Right renal pelvis (tissue), 4 donors: ENCODE data around the gene SPATA21. TPM values are rescaled to one million over a fixed set of nuclear protein-coding genes. Genes with fewer than 3 reads are reported as not detected.
A peak's percentile ranks its signal among the peaks of the same experiment; 100 is the strongest.

Source experiments
- DNase-seq, 4 donors: peaks; one replicate each; pipeline ENCODE4 v3.0.0-alpha.2; 2013; ENCODE audit warnings: low read depth in 4 of 4, low spot score in 3 of 4, missing footprints in 1 of 4
- polyA plus RNA-seq, 4 donors: library from polyadenylated mRNA; unstranded; fragments of 120-200 nt; gene quantifications; one replicate each; pipeline ENCODE4 v1.2.1, GENCODE V29; 2013; ENCODE audit not compliant: insufficient read length in 4 of 4

Gene SPATA21
- polyA plus RNA-seq, 4 donors: 0.17 TPM; not detected in 3

DNA sequence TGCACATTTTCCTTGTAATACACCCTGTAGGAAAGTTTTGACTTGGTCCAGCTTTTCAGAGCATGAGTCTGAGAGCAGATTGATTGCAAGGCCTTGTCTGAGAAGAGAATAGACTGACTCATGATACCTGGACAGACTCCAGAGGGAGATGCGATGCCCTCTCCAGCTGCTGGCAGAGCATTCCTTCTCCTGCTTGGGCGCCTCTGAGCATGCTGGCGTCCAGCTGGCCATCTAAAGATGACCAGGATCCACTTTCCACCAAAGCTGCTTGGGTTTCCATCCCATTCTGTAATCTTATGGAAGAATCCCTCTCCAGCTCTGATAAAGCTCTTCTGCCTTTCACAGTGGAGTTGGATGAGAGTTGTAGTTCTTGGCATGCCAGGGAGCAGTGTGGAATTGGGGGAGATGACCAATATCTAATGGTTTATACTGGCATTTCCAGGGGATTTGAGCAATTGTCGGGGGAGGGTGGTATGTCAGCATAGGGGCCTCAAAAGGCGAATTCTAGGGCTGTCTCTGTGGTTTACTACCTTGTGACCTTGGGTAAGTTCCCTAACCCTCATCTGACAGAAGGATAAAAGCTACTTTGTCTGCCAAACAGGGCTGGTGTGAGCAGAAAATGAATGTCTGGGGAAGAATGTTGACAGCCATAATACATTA, 50.6 kb downstream of the SPATA21 start:
- DNase-seq: no peak

- DNase-seq: no peak
Measured at GRCh38 chr1:16385659-16386453, 51.4 kb downstream of the SPATA21 start.

DNA sequence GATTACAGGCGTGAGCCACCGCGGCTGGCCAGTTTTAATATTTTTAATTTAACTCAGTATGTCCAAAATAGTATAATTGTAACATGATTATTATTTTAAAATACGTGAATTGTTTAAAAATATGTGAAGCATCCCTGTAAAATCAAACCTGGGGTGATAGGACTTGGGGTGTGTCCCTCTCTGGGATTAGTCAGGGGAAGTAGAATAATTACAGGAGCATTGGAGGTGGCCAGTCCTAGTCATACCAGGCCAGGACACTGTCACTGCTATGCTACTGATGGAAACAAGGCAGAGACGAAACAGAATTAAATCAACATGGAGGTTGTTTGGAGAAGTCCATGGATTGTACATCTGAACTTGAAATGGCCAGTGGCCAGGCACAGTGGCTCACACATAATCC, 53.3 kb downstream of the SPATA21 start:
- no peak for DNase-seq

DNA sequence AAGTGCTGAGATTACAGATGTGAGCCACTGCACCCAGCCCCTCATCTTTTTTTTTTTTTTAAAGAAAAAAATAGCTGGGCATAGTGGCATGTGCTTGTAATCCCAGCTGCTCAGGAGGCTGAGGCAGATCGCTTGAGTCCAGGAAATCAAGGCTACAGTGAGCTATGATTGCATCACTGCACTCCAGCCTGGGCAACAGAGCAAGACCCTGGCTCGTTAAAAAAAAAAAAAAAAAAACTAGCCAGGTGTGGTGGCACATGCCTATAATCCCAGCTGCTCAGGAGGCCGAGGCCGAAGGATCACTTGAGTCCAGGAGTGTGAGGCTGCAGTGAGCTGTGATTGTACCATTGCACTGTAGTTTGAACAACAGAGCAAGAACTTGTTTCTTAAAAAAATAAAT, 56.4 kb downstream of the SPATA21 start:
- DNase-seq: no peak

DNA sequence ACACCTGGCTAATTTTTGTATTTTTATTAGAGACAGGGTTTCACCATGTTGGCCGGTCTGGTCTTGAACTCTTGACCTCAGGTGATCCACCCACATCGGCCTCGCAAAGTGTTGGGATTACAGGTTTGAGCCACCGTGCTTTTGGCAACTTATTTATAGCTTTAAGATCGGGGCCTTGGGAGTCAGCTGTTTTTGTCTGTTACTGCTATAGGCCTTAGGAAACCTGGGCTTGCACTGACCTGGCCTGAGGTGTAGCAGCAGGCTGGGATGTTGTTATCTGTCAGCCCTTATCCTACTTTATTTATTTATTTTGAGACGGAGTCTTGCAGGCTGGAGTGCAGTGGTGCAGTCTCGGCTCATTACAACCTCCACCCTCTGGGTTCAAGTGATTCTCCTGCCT, 58.8 kb downstream of the SPATA21 start:
- no peak for DNase-seq

DNA sequence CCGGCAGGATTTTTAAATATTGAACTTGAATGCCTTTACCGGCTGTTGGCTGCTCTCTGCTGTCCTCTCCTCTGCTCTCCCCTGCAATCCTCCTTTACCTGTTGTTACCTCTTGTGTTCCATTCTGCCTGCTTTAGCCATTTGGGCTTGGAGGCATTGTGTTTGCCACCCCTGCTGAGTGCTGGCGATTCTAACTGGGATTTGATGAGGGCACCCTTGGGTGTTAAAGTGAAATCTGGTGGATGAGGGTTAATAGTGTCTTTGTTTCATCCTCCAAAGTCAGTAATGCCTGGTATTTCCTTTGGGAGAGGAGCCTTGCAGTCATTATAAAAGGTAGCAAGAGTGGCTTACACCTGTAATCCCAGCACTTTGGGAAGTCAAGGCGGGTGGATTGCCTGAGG, 60.3 kb downstream of the SPATA21 start:
- no peak for DNase-seq

- DNase-seq: no peak
Measured at GRCh38 chr1:16375521-16376340, 61.5 kb downstream of the SPATA21 start.

- DNase-seq: no peak
Measured at GRCh38 chr1:16374266-16374665, 63.0 kb downstream of the SPATA21 start.

DNA sequence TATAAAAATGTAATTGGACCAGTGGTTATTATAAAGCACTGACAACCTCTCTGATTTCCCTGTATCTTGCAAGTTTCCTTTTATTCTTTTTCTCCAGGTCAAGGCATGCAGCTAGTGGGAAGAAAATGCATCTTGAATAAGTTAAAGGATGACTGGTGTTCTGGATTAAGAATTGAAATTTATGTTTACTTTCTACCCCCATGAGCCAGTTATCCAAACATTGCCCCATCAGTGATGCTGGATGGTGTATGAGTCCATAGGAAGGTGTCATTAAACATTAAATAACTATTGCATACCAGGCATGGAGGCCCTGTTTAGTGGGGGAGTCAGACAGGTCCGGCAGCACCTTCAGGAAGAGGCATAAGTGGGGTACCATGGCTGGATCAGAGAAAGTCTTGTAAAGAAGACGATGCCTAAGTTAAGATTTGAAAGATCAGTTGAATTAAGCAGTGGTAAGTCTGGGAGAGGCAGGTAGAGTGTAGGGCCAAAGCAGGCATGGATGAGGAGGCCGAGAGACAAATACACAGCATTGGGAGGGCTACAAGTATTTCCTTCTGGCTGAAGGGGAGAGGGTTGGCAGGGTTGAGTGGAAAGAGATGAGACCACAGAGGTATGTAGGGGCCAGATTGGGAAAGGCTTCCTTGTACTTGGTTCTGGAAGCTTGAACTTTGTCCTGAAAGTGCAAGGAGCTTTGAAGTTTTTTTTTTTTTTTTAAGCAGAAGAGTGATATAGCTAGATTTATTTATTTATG, 64.5 kb downstream of the SPATA21 start:
- no peak for DNase-seq

DNA sequence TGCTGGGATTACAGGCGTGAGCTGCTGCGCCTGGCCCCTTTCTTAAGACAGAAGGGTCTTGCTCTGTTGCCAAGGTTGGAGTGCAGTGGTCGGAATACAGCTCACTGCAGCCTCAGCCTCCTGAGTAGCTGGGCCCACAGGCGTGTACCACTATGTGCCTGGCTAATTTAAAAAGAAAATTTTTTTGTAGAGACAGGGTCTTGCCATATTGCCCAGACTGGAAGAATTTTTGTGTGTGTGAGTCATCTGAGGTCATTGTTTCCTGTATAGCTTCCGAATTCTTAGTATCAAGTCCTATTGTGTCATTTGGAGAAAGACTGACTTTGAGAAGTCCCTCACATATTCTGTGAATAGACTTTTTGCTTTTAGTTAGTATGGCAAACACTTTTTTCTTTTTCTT, 65.5 kb downstream of the SPATA21 start:
- DNase-seq: no peak

- DNase-seq: no peak
Measured at GRCh38 chr1:16369821-16370220, 67.4 kb downstream of the SPATA21 start.

- DNase-seq: no peak
Measured at GRCh38 chr1:16367968-16368890, 69.0 kb downstream of the SPATA21 start.

- peak in 3 of 4 donors; percentile 74 to 83 (median 76) for DNase-seq
Measured at GRCh38 chr1:16367258-16367967, 69.8 kb downstream of the SPATA21 start.

DNA sequence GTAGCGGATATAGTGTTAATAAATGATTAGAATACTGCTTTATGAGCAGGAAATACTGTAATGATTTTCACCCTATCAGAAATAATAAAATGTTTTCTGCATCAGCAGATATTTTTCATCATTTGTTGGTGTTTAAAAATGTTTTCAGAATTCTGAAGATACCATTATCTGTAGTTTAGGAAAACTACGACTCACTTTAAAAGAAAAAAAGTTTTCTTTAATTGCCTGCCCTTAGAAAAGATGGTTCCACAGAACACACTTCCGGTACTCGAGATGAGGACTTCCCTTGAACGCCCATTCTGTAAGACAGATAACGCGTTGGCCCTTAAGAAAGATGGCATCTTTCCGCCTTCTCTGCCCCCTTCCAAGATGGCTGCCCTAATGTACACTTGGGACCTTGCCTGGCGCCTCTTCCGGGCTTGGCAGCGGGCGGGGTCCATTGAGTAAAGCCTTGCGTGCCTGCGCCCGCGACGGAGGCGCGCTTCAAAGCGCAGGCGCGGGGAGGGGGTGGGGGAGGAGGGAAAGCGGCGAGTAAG, 70.4 kb downstream of the SPATA21 start, which contains the start of gene SZRD1:
Gene SZRD1 (plus strand): TSS at position 521 of the 536 bp plus-strand sequence. CDS start 16 bp downstream, outside the sequence.
- DNase-seq: peak; percentile 99

DNA sequence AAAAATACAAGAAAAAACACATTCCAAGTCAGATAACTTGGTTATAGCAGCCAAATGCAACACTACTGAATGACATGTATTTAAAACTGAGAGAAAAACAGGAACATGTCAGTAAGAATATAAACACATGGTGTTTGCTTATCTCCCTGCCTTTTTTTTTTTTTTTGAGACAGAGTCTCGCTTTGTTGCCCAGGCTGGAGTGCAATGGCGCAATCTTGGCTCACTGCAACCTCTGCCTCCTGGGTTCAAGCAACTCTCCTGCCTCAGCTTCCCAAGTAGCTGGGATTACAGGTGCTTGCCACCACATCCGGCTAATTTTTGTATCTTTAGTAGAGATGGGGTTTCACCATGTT, 72.1 kb downstream of the SPATA21 start:
- peak in 1 of 4 donors; percentile 41 for DNase-seq

- DNase-seq: no peak
Measured at GRCh38 chr1:16356867-16357266, 80.4 kb downstream of the SPATA21 start.

DNA sequence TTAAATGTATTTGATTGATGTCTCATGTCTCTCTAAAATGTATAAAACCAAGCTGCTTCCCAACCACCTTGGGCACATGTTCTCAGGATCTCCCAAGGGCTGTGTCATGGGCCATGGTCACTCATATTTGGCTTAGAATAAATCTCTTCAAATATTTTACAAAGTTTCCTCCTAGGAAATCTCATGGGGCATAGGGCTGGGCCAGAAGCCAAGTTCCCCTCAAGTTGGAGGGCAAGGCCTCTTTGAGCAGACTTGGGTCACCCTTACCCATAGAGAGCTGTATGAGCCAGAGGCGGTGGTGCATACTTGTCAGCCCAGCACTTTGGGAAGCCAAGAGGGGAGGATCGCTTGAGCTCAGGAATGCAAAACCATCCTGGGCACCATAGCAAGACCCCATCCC, 82.6 kb downstream of the SPATA21 start:
- DNase-seq: no peak

DNA sequence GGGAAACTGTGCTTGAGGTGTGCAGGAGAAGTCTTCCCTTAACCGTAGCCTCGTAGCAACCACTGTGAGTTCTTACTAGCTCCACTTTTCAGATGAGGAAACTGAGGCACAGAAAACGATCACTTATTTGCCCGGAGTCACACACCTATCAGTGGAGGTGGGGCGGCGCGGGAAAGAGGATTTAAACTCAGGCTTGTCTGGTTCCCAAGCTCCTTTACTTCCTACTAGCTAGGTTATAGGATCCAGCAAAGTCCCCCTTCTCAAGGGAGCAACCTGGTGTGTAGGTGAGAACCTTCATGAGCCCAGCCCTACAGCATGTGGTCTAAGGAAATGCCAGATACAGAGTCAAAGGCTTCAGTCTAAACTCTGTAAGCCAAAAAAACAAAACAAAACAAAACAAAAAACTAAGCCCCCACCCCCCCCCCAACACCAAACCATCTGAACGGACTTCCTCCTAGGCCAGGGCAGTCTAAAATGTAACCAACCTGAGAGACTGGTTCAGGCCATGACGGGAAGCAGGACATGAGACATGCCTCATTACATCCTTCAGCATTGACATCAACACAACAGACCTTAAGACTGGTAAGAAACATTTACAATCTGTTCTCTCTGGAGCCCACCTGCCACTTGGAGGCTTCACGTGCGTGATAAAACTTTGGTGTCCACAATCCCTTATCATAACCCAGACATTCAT, 84.2 kb downstream of the SPATA21 start:
- no peak for DNase-seq
